HG03103 (cell line): Measurements from ENCODE around the gene LRRC30.
"Not testable (repeated sequence)": the region's sequence is repeated elsewhere in the genome, so short reads cannot be mapped to it uniquely, and the experiment has no call there.

Experiments
- ATAC-seq: cut with Tn5 transposase; IDR thresholded peaks from one replicate; pipeline ENCODE4 v1.9.1; 2021; ENCODE audit warnings: low read depth; ENCODE audit not compliant: unreplicated experiment

Gene LRRC30

DNA sequence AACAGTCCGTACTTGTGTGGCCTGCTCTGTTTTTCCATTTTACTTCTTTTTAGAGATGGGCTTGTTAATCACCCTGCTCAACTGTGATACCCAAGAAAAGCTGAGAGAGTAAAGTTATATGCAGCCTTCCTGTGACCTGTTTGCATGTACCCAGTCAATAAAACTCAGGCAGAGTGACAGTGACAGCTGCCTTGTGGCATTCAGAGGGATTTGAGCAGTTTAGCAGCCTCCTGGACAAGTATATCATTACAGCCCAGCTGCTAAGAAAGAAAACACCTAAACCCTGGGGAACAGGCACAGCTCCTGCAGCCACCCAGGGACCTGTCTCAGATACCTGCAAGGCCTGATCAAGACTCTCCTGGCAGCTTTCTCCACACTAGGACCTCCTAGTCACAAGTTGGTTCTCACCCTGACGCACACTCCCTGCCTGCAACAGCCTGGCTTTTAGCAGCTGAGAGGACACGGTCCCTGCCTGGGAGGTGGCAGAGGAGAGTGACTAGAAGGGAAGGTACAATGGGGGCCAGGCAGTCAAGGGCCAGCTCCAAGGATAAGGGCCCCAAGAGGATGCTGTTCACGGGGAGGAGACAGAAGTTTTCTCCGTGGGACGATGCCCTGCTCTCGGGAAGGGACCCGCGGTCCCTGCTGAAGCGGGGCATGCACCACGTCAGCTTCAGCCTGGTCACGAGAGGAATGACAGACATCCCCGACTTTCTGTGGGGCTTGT is at the start of gene LRRC30:
TSS of gene LRRC30 (plus strand) at position 464 of the 724 bp plus-strand sequence. CDS start at position 514, 50 bp downstream.
- no peak for ATAC-seq

DNA sequence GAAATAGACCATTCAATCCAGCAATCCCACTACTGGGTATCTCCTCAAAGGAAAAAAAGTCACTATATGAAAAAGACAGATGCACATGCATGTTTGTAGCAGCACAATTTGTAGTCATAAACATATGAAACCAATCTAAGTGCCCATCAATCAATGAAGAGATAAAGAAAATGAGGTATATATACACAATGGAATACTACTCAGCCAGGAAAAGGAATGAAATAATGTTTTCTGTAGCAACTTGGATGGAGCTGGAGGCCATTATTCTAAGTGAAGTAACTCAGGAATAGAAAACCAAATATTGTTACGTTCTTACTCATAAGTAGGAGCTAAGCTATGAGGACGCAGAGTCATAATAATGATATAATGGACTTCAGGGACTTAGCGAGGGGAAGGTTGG is 45.2 kb upstream of the LRRC30 start:
- no peak for ATAC-seq

DNA sequence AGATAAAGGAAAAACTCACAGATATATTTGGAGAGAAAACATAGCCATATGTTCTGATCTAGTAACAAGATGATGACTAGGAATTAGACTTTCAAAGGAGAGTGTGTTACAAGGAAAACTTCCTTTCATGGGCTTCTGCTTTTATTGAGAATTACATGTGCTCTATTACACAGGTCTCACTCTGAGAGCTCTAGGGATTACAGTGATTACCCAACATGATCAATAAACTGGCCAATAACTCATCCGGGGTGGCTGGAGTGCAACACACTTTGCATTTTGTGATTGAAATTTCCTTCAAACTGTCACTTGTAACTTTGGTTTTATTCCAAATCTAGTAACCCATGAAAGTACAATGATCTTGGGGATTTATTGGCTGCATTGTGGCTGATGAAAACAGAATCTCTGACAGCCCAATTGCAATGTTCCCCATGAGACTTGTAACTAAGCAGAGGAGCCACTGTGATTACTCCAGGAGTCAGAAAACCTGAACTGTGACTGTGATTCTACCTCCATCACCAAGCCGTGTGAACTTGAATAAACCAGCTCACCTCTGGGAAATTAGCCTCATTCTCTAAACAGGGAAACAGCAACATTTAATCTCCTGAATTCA is 40.2 kb upstream of the LRRC30 start:
- ATAC-seq, result no peak

DNA sequence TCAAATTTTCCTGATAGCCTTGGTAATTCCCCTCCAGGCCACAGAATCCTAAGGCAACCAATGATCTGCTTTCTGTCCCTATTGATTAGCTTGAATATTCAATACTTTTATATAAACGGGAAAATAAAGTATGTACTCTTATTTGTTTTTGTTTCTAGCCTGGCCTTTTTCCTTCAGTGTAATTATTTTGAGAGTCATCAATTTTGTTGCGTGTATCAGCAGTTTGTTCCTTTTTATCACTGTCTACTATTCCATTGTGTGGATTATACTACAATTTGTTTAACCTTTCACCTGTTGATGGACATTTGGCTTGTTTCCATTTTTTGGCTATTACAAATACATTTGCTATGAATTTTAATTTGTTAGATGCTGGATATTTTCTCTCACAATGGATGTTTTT is 39.2 kb upstream of the LRRC30 start:
- ATAC-seq, result no peak

DNA sequence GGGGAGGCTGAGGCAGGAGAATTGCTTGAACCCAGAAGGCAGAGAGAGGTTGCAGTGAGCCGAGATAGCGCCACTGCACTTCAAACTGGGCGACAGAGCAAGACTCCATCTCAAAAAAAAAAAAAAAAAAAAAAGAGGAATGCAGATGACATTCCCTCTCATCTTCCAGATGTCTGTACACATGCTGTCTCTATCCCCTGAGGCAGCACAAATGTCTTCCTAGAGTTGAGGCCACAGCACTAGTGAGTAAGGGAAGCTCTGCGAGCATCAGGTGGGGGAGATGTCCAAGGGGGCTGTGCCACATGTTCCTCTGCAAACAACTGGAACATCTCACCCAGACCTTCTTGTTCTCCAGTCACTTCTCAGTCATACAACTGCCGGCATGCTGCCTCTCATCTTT is 35.6 kb upstream of the LRRC30 start:
- ATAC-seq, result no peak

DNA sequence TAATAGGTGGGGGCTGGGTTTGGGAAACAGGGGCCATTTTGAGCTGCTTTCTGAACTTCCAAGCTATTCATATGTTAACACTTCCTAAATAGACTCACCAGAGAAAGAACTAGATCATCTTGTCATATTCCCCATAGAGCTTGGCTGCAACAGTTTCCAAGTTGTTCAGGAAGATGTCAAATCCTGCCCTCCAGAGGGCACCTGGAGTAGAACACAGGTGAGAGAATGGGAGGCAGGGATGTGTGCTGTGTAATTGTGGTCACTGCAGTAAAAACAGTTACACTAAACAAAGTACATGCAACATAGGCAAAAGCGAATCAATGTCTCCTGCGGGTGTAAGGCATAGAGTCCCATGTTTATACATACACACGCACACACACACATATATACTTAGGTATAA is 34.5 kb upstream of the LRRC30 start:
- no peak for ATAC-seq

DNA sequence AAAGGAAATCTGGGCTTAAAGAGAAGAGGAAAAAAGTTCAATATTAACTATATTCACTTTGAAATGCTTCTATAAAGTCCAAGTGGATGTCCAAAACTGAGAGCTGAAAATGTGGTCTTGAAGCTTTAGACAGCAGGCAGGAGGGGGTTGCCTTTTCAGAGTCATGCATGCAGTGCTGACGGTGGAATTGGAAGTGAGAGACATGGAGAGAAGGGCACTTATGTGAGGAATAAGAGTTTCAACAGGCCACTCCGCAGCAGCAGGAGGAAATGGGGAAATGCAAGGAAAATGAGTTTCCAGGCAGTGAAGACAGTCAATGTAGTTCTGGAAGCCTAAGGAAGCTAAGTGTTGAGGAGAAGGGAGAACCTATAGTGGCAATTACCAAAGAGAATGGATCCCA is 33.0 kb upstream of the LRRC30 start:
- no peak for ATAC-seq

DNA sequence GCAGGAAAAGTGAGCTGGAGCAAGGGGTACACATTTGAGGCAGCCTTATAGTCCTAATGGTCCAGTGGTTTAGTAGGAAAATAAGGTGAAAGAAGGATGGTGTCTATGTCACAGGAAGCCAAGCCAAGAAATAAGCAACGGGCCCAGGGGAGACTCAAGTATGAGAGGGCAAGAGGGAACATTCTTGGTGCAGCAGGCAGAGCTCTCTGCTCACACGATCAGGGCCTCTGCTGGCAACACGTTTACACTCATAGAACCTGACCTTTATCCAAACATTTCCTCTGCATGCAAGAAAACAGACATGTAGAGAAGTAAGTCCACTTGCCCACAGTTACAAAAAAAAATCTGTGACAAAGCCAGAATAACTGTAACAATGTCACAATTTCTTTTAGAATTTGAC is 32.6 kb upstream of the LRRC30 start:
- ATAC-seq, result no peak

DNA sequence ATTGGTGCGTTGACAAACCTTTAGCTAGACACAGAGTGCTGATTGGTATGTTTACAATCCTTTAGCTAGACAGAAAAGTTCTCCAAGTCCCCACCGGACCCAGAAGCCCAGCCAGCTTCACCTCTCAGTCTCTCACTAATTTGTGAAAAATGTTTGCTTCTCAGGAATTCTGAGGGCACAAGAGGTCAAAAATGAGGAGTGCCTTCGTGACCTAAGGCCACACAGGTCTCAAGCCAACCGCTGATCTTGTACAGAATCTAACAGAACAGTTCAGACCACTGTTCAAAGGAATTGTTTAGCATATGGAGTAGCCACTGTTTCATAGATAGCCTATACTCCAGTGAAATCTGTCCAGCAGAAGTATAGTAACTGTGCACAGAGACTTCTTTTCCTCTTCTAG is 29.8 kb upstream of the LRRC30 start:
- ATAC-seq, result no peak

DNA sequence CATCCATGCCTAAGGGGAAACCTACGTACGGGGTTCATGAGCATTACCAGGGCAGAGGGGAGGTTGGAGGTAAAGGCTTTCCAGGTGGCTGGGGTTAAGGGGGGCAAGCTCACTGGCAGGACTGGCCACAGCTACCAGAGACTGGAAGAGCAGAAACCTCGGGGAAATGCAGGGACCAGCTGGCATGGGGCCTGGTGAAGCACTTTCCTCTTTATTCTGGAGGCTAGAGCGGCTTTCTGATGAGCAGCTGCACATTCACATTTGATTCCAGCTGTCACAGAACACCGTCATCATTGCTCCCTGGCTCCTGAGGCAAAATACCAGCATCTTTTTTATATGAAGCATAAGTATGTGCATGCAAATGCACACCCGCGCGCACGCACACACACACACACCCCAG is 28.7 kb upstream of the LRRC30 start:
- no peak for ATAC-seq

DNA sequence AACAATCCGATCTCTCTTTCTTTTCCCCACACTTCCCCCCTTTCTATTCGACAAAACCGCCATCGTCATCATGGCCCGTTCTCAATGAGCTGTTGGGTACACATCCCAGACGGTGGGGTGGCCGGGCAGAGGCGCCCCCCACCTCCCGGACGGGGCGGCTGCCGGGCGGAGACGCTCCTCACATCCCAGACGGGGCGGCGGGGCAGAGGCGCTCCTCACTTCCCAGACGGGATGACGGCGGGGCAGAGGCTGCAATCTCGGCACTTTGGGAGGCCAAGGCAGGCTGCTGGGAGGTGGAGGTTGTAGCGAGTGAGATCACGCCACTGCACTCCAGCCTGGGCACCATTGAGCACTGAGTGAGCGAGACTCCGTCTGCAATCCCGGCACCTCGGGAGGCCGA is 27.3 kb upstream of the LRRC30 start:
- not testable (repeated sequence) for ATAC-seq

DNA sequence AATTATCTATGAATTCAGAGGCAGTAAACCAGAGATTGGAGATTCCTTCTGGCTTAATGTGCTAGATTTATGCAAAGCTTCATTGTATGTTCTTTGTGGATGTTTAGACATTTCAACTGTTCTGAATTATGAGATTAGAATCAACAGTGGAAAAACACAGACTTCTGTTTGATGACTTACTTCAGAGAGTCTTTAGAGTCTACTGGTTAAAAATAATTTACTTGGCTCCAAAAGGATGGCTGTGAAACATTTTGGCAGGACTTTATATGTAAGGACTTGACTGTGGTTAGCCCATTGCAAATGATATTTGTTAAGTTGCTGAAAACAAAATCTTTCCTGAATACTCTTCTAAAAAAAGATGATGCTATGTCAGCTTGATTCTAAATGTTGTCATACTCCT is 25.5 kb upstream of the LRRC30 start:
- no peak for ATAC-seq

DNA sequence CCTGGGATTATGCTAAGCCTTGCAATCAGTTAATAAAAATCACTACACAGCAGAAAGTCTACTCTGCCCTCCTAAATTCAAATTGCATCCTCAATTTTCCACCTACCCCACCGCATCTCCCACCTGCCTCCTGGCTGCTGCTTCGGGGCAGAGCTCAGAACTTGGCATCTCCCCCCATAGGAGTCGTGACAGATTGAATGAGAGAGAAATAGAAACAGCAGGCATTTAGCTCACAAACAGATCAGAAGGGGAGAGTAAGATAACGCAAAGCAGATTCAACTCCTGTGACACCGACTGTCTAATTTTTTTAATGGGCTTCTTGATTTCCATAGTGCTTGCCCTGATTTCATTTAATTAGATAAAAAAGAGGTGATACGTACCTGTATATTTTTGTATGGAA is 24.7 kb upstream of the LRRC30 start:
- no peak for ATAC-seq

DNA sequence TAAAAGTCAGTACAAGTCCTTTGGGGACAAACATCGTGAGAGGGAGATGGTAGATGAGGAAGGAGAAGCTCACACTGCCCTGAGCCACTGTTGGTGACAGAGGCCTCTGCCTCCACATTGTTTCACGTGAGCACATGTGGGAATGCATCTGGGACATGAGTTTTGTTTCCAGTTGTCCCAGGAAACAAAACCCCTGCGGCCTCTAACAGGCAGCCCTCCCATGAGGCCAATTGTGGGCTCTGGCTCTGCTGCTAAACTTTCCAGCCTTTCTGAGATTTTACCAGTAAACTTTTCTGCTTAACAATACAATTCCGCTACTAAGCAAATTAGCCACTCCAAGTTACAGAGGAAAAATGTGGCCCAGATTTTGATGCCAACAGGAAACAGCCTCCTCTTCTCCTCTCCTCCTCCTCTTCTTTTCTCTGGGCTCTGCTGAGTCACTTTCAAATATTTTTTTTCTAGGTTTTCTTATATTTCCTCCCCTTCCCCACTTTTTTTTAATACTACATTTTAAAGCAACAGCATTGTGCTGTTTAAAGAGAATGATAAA is 23.4 kb upstream of the LRRC30 start:
- ATAC-seq, result no peak

DNA sequence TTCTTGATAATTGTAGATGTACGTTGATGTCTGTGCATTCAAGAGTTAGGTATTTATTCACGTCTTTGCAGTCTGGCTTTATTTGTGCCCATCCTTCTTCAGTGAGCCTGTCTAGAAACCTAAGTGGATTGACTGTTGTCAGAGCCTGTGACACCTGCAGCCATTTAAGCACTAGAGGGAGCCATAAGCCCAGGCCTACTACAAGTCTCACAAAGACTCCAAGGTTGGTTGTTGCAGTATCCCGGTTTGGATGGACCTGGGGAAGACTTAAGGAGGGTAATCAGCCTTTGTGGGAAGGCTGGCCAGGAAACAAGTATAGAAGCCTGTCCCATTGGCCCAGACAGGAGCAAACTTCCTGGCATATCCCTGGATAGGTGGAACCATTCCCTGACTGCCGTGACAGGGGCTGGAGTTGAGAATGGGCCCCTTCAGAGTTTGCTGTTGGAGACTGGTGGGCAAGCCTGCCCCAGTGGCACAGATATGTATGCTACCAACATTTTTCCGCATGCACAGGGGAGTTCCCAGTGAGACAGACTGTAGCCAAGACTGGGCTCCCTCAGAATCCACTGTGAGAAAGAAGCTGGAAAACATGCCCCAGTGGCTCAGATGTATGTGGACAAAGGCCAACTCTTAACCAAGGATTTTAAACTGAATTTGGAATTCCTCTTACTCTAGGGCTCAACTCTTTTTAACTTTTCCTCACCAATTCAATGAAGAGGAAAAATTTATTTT is 9.3 kb upstream of the LRRC30 start:
- ATAC-seq, result no peak

DNA sequence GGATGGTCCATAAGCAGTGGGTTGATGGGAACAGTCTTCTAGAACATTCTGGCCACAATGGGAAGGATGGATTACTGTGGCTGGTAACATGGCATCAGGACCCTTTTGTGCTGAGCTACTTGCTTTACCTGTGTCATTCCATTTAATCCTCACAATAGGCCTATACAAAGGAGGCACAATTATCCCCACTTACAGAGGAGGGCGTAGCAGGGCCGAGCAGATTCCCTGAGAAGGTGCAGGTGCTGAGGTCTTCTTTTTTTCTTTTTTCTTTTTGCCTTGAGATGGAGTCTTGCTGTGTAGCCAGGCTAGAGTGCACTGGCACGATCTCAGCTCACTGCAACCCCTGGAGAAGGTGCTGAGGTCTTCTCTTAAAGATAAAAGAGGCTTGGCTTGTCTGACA is 6.7 kb upstream of the LRRC30 start:
- ATAC-seq, result no peak

DNA sequence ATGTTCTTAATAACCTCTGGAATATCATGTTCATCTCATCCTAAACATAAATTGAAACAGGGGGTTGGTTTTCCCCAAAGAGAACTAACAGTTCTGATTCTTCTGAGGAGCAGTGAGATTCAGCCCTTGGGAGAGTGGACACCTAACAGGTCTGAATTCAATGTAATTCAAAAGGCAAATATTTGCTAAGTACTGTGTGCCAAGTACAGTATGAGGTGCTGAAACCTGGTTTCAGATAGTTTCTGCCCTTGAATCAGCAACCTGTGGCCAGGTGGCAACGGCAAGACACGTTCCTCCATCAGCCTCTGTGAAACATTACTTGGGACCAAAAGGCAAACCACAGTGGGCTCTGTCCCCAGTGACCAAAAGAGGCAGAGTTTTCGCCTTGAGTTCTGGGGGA is 1.3 kb downstream of the LRRC30 start:
- ATAC-seq, result no peak

DNA sequence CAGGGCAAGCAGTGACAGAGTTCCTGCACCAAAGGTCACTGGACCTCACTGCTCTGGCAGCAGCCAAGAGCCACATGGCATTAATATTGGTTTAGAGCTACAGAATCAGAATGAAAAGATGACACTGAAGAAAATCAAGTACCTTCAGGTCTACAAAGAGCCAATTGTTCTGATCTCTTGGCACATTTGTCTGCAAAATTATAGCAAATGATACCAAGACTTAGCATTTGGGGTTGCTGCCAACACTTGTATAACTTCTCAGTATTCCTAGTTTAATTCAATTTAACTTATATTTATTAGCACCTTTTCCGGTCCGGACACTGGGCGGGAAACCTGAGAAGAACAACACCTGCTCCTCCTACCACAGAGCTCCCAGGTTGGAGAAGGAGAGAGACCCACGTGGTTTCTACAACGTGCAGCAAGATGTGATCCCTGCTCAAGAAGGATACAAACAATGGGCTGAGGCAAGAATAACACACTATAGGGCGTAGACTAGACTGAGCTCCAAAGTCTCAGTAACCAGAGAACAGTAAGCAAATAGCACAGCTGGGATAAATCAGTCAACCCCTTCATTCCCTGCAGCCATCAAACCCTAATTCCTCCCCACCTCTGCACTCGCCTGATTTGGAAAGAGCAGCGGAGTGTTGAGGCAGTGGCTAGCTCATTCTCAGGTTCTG is 2.4 kb downstream of the LRRC30 start:
- ATAC-seq, result no peak

DNA sequence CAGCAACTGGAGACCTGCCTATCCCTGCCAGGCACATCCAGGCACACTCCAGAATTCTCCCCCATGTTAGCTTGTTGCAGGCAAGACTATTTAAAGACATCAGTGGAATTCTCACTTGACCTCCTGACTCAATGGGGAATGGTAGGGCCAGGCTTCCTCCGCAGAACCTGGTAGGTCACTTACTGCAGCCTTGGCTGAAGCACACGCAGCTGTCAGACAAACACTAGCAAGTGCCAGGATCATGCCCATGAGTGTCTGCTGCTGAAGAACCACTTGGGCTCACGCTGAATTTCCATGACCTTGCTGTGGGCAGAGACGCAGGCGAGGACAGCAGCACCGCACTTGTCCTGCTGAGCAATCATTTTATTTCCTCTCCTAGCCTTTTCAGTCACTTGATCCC is 3.2 kb downstream of the LRRC30 start:
- no peak for ATAC-seq

DNA sequence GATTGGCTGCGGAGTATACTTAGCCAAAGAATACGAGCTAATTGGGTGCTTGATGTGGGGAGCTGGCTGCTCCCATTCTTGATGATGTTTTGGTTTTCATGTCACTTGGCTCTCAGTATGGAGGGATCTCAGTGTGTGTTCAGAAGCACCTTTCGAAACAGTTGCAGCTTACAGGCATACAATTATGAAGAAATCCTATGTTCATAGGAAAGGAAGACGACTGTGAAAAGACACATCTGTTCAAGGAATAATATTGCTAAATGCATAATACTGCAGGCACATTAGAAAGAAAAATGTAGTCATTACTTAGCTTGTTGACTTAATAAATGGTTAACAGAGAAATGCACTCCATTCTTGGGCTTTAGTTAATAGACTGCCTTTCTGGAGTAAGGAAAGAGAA is 4.1 kb downstream of the LRRC30 start:
- ATAC-seq, result no peak

DNA sequence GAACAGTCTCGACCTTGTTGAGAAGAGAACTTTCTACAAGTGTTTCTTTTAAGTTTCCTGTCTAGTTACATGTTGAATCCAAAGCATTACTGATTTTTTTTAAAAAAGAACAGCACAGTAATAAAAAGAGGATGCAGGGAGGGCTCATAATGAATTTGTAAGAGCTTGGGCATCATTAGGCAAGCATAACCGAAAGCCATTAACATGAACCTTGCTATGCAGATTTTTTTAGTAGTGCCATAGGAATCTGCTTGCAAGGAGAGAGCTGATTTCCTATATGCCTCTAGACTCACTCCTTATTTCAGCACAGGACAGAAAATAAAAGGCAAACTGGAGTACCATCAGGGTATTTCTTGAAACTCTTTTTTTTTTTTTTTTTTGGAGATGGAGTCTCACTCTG is 5.2 kb downstream of the LRRC30 start:
- ATAC-seq, result no peak
